HG02588 (cell line): ENCODE results near the gene KRT77.

ENCODE experiments used
- ATAC-seq: cut with Tn5 transposase; IDR thresholded peaks from one replicate; pipeline ENCODE4 v1.9.1; 2021; ENCODE audit warnings: mild to moderate bottlenecking, moderate library complexity; ENCODE audit not compliant: unreplicated experiment

The KRT77 gene

DNA sequence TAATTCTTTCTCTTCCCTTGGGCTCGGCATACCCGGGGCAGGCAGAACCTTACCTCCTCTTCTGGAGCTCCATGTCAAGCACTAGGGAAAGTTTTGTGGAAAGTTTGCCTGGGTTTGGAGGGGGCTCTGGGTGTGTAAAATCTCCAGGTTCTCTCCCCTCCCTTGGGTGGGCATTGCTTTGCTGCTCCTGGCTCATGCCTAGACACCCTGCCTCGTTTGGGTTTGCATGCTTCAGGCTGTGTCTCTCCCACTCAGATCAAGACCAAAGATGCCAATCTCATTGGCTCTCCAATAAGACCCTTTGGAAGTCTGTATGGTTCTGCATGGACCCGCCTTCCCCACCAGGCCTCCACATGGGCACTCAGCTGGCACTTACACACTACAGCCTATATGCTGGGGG lies 45.1 kb downstream of the KRT77 start:
- ATAC-seq = no peak

DNA sequence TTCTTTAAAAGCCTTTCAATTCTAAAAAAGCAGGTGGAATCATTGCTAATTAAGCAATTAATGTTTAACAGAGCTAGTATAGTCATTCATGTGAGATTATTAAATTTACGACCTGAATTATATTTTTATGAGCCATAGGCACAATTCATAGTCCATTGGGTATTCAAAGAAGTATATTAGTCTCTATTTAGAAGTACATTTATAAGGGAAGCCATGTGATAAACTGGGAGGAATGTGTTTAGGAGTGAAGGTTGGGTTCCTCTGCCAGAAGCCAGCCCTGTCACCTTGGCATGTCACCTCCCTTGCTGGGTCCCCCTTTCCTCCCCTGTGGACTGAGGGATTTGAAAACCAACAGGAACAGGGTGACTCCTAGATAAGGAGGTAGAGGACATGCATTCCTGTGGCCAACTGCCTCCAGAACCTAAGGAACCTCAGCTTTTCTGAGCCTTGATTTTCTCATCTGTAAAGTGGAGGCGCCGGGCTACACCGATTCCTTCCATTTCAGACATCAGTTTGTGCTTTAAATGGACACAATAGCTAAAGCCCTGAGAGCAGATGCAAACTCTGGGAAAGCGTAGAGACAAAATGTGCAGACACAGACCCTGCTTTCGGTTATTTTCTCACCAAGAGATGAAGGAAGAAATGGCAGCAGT lies 45.9 kb downstream of the KRT77 start:
- ATAC-seq = no peak

DNA sequence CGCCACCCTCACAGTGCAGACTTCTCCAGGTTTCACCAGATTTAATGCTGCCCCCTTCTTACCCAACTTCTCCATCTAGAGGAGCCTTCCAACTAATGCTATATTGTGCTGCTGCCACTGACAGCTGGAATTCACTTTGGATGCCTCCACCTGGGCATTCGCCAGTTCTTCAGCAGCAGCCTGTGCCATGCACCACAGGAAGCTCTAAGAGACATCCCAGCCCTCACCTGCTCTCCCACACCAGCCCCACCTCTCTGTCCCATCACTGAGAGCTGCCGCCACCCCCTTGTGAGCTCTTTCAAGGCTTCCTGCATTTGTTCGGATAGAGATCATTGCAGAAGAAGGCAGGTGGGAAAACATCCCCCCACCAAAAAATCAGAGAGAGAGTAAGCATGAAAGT lies 46.7 kb downstream of the KRT77 start:
- no peak for ATAC-seq

DNA sequence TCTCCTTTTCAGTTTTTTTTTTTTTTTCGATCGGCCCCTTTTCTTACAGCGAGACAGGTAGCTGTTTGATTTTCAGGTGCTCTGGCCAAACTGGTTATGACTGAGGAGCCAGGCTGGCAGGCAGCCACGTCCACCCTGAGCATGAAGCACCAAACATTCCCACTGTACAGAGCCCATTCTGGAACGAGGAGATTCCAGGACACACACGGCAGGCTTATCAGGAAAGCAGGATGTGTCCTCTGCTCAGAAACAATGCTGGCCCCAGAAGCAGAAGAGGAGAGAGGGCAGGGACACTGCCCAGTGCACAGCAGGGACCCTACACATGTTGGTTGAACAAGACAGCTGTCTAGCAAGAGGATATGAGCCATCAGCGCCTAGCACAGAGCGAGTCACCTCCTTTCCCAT lies 47.6 kb downstream of the KRT77 start:
- no peak for ATAC-seq

DNA sequence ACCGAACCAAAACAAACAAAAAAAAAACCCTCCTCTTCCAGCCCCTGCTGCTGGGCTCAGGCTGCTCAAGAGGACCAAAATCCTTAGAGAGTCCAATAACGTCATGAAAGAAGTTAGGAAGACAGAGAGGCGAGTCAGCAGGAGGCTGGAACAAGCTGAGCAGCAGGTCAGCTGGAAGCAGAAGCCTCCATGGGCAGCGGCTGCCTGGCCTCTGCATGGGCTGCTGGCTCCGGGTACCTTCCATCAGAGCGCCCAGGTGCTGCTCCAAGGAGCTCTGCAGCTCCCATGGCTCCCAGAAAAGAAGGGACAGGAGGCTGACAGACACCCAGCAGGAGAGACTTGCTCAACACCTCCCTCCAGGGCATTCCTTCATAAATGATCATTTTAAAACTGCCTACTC lies 48.1 kb downstream of the KRT77 start:
- ATAC-seq = no peak

DNA sequence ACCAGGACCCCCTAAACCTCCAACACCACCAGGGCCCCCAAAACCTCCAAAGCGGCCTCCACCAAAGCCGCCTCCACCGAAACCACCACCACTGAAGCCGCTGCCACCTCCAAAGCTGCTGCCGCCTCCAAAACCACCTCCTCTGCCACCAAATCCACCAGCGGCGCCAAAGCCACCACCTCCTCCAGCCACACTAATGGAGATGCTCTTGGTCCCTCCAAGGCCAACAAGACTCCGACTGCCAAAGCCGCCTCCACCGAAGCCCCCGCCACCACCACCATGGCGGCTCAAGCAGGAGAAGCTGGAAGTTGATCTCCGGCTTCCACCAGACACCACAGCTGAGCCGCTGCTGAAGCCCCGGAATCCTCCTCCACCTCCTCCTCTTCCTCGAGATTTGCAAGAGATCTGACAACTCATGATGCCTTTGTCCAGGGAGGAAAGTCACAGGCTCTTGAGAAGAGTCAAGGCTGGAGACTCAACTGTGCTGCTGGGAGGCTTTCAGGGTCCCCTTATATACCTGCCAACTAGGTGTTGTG lies 51.5 kb downstream of the KRT77 start, which contains the start of gene KRT2:
Gene KRT2, minus strand, starts transcription at position 486 of the 536 bp plus-strand sequence. Its CDS starts 69 bp downstream, at position 417.
- no peak for ATAC-seq

DNA sequence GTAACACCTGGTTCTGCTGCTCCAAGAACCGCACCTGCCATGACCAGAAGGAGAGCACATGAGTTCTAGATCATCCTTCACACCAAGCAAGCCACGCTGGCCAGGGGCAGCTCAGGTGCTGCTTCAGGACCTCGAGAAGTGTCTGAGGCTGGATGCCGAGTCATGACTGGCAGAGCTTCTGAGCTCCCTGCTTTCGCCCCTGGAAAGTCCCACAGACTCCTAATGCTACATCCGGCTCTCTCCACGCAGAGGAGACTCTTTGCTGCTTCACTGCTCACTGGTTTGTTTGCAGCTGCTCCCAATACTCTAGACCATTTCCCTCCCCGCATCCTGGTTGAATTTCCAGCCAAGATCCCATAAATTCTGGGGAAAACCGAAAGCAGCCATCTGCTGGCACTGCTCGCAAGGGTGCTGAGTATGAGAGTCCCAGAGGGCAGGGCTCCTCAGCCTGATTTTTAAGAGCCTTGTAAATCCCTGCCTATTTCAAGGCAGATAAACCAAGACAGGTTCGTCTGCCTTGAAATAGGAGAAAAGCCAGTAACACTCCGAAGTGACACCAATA lies 52.7 kb downstream of the KRT77 start:
- no peak for ATAC-seq

DNA sequence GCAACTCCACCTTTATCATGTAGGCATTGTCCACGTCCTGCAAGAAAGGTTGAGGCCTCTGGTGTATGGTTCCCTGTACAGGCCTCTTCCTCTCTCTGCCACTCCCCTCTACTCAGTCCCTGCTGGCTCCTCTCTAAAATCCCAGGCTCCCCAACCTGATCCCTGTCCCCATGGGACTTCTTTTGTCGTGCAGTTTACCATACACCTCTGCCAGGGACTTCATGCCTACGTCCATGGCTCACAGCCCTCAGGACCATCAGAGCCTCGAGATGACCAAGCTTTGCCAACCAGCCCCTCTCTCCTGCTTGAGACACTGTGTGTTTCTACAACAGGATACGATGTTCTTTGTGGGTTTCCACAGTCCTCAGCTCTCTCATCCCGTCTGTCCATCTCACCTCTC lies 54.3 kb downstream of the KRT77 start:
- ATAC-seq = no peak

DNA sequence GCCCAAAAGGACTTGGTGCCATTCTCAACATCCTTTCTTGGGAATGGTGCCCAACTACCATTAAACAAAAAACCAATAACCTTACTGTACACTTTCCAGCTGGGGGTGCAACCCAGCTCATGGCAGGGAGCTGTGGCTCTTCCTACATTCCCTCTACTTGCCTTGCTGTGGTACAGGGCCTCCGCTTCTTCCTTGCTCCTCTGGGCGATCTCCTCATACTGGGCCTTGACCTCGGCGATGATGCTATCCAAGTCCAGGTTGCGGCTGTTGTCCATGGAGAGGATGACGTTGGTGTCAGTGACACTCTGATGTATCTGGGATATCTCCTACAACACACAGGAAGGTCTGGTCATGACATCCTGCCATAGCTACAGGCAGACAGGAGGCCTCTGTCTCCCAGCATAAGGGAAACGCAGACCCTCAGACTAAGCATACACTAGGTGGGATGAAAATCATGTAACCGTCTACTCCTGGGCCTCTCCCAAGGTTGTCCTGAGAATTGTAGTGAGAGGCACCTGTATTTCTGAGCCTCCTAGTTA lies 55.2 kb downstream of the KRT77 start:
- no peak for ATAC-seq

DNA sequence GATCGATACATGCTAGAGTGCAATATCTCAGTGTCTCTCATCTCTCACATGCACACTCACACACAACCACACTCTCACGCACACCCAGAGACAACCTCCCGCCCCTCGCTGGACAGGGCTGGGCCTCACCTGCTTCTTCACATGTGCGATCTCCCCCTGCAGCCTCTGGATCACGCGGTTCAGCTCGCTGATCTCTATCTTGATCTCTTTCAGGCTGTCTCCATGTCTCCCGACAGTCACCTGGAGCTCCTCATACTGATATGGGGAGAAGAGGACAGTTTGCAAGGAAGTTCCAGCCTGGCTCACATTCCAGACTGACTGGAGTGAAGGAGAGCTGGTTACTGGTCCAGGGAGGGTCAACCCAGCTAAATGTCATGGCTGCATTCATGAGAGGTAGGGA lies 55.7 kb downstream of the KRT77 start:
- ATAC-seq = no peak

DNA sequence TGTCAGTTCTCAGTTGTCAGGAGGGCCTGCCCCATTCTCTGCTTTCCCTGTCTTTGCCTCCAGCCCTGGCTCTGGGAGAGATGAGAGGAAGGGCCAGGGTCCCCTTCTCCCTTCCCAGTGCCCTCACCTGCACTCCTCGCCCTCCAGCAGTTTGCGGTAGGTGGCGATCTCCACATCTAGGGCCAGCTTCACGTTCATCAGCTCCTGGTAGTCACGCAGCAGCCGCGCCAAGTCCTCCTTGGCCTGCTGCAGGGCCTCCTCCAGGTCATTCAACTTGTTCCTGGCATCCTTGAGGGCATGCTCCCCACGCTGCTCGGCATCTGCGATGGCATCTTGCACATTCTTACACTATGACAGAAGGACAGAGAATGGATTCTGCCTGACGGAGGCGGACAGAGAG lies 56.7 kb downstream of the KRT77 start:
- no peak for ATAC-seq

DNA sequence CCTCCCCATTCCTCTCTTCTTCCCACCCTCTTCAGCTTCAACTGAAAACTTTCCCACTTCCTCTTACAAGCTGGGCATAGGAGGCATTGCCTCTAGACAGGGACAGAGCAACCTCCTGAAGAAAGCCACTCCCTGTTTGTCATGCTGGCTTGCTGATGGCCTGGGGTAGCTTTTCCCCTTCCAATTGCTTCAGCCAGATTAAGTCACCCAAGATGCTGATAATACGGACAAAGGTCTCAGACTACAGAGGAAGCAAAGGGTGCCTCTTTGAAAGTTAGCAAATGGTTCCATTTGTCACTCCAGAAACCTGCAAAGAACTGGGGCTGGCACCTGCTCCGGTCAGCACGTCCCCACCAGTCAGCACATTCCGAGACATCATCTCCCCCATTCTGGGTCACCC lies 57.3 kb downstream of the KRT77 start:
- no peak for ATAC-seq

DNA sequence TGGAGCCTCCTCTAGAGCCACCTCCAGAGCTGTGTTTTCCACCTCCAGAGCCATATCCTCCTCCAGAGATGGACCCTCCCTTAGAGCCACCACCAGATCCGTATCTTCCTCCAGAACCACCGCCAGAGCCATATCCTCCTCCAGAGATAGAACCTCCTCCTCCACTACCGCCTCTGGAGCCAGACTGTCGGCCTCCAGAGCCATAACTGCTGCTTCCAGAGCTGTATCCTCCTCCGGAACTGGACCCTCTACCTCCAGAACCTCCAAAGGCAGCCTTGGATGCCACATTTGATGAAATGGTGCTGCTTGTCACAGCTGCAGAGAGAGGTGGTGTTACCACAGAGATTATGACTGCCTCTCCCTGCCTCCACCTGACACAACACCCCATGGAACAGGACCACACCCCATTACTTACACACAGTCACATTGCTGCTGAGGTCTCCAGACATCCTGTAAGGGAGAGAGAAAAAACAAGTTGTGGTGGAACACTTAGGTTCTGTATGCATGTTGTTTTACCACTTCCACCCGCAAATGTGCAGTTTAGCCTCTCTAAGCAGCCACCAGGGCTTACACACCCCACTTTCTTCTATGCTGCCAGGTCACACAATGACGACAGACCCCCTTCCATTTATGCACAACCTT lies 58.1 kb downstream of the KRT77 start:
- ATAC-seq = no peak

DNA sequence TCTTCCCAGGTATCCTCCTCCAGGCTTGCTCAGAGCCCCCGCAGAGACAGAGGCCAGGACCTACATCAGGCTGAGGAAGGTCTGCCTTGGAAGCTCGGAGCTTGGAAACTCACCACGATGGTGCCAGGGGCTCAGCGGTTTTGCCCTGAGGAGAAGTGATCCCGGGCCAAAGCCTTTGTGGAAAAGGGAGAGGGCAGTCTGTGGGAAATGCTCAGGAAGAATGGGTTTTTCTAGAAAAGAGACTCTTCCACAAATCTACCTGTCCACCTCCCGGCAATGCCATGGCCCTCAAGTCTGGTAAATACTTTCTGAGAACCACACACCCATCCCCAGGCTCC lies 59.3 kb downstream of the KRT77 start:
- no peak for ATAC-seq

DNA sequence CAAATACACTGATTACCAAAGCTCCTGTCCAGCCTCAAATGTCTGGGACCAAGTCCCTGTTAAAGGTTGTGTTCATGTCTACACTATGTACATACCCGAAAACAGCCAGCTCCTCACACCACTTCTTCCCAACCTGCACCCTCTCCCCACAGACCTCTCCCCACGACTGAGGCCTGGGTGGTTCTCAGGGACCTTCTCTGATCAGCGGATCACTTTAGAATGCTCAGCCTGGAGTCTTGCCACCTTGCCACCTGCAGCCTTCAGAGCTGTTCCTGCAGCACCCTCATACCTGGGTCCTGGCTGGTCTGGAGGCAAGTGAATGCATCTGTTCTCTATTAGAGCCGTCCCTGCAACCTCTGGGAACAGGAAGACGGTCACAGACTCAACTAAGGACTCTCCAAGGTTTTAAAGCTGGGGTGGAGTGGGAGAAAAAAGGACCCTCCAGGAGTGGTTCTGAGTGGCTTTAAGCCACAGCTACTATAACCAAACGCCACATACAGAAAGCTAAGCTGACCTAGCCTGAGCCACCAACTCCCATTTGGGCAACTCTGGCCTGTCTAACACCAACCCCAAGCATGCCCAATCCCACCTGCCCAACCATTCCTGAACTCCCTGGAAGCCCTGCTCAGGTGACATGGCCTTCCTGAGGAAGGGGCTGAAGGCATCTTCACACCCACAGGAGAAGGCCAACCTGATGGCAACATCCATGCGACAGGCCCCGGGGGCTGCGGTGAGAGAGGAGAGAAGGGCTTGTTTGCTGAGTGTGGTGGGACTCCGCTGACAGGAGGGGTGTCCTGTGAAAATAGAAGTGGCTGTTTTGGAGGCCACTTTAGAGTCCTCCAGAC lies 59.9 kb downstream of the KRT77 start:
- ATAC-seq = no peak

DNA sequence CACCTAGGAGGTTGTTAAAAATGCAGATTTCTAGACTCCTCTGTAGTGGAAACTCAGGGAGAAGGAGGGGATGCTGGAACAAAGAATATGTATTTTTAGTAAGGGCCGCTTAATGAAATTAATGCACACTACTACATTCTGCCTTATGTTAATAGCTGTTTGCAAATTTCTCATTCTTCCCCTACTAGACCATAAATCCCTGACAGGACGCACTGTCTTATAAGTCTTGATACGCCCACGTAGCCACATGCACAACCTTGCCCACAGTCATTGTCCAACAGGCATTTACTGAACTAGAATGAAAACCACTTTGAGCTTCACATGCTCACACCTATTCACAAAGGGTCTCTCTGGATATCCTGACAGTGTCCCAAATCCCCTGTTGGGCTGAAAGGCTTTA lies 61.9 kb downstream of the KRT77 start:
- no peak for ATAC-seq
